Osteocyte (in vitro differentiated cells): Measurements from ENCODE around the gene GET3. TPM values are rescaled to one million over a fixed set of nuclear protein-coding genes. Genes with fewer than 3 reads are reported as not detected.

Experiments
- DNase-seq: peaks from one replicate; pipeline ENCODE4 v3.0.0; 2021; ENCODE audit warnings: mixed read lengths; ENCODE audit not compliant: unreplicated experiment; ENCODE audit errors: extremely low spot score
- H3K27ac Mint-ChIP-seq: one replicate; pipeline ENCODE4 v1.8.0; 2021; ENCODE audit warnings: mild to moderate bottlenecking, mixed read lengths; ENCODE audit not compliant: unreplicated experiment
- H3K27me3 Mint-ChIP-seq: one replicate; pipeline ENCODE4 v1.8.0; 2021; ENCODE audit warnings: mixed read lengths; ENCODE audit not compliant: unreplicated experiment
- H3K36me3 Mint-ChIP-seq: one replicate; pipeline ENCODE4 v1.8.0; 2021; ENCODE audit warnings: mixed read lengths; ENCODE audit not compliant: unreplicated experiment
- H3K4me1 Mint-ChIP-seq: one replicate; pipeline ENCODE4 v1.8.0; 2021; ENCODE audit warnings: mixed read lengths; ENCODE audit not compliant: unreplicated experiment
- H3K4me3 Mint-ChIP-seq: one replicate; pipeline ENCODE4 v1.8.0; 2021; ENCODE audit warnings: mild to moderate bottlenecking, moderate library complexity, mixed read lengths; ENCODE audit not compliant: unreplicated experiment
- H3K9me3 Mint-ChIP-seq: one replicate; pipeline ENCODE4 v1.8.0; 2021; ENCODE audit warnings: mixed read lengths; ENCODE audit not compliant: unreplicated experiment
- CTCF ChIP-seq: fragments of 200-600 bp; sonication (generic); IDR thresholded peaks from 2 replicates; pipeline ENCODE4 v1.5.0; 2021; ENCODE audit warnings: antibody characterized with exemption, mild to moderate bottlenecking, moderate library complexity
- total RNA-seq: library from RNA; stranded (reverse); gene quantifications from 2 replicates; pipeline ENCODE4 v1.2.1, GENCODE V29; 2021

The GET3 gene
- total RNA-seq, 1 donor from 2014 or later = 72.1 TPM

DNA sequence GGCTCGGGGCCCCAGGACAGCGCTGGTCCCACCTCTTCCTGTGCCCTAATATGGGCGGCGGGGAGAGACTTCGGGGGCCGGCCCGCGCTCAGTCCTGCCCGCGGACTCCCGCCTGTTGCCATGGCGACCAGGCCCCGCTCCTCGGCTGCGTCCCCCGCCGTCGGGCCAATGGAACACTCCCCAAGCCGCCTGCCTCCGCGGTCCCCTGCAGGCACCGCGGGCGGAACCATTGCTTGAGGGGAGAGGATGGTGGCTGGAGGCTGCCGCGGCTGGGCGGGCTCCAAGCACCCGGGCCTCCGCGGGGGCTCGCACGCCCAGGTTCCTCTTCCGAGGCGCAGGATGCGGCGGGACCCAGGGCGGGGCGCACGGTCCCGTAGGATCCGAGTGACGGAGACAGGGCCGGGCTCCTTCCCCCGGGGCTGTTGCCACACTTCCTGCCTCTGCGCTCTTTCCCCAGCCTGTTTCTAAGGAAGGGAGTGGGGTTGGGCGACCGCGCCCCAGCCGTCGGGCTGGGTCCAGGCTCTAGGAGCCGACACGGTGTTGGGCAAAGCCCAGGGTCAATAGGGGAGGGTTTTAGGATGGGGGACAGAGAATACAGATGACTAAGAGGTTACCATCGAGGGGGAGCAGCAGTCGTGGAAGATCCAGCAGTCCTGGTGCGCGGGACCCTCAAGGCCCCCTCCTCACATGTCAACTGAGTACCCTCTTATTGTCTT lies 52.8 kb downstream of the GET3 start:
- H3K27ac Mint-ChIP-seq = peak overlapping the region; percentile 98
- peak overlapping the region; percentile 96 for H3K4me3 Mint-ChIP-seq

DNA sequence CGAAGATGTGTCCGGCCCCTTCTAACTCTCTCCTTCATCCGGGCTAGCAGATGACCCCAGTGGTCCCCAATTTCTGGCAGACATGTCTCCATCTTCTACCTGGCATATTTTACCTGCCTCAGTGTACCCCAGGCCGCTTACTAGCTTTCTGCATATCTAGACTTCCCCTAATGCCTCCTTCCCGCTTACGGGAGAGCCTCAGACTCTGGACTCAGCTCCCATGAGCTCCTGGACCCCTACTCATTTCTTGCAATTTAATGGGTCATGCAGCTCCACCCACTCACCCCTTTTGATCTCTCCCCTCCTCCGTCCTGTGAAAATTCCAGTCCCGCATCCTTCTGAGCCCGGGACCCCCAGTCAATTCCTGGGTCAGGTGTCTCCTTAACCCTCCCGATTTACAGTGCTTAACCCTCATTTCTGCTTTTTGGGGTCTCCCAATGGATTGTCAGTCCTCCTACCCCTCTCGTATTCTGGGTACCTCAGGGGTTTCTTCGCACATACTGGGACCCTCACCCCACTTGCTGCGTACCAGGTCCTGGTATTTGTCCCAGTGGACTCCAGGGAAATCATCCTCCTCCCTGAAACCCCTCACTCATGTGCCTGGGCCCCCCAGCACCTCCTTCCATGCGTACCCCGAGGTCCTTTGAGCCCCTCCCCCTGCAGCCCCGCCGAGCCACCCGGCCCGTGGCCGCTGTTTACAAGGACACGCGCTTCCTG lies 53.5 kb downstream of the GET3 start:
- Mint-ChIP-seq H3K9me3 (no peaks in the 10 kb centered on the region), H3K4me1 (peaks cover 46% of the 10 kb centered on the region), H3K4me3 (peak overlapping the region; percentile 96), H3K27ac (peak overlapping the region; percentile 98), H3K27me3 (no peaks in the 10 kb centered on the region), H3K36me3 (peaks cover 2% of the 10 kb centered on the region)
- TF ChIP-seq CTCF = no peak
- no peak for DNase-seq

More for the DNA sequence above, 52.8 kb downstream of the GET3 start:
- no peaks in the 10 kb centered on the region for H3K27me3 Mint-ChIP-seq
- H3K9me3 Mint-ChIP-seq = no peaks in the 10 kb centered on the region
- no peak for TF ChIP-seq CTCF
- peak; percentile 99 for DNase-seq
- H3K36me3 Mint-ChIP-seq = peaks cover 2% of the 10 kb centered on the region
- H3K4me1 Mint-ChIP-seq = peaks cover 43% of the 10 kb centered on the region

GRCh38 chr19:12791345-12792050 lies 54.2 kb downstream of the GET3 start, which contains the start of gene JUNB:
Gene JUNB (plus strand): TSS chr19:12791486. CDS start chr19:12791772, 286 bp downstream.
- peaks cover 53% of the 10 kb centered on the region for H3K4me1 Mint-ChIP-seq

DNA sequence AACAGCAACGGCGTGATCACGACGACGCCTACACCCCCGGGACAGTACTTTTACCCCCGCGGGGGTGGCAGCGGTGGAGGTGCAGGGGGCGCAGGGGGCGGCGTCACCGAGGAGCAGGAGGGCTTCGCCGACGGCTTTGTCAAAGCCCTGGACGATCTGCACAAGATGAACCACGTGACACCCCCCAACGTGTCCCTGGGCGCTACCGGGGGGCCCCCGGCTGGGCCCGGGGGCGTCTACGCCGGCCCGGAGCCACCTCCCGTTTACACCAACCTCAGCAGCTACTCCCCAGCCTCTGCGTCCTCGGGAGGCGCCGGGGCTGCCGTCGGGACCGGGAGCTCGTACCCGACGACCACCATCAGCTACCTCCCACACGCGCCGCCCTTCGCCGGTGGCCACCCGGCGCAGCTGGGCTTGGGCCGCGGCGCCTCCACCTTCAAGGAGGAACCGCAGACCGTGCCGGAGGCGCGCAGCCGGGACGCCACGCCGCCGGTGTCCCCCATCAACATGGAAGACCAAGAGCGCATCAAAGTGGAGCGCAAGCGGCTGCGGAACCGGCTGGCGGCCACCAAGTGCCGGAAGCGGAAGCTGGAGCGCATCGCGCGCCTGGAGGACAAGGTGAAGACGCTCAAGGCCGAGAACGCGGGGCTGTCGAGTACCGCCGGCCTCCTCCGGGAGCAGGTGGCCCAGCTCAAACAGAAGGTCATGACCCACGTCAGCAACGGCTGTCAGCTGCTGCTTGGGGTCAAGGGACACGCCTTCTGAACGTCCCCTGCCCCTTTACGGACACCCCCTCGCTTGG lies 55.0 kb downstream of the GET3 start:
- DNase-seq = no peak
- no peaks in the 10 kb centered on the region for H3K27me3 Mint-ChIP-seq
- H3K4me1 Mint-ChIP-seq = peaks cover 46% of the 10 kb centered on the region
- no peak for TF ChIP-seq CTCF
- H3K9me3 Mint-ChIP-seq = no peaks in the 10 kb centered on the region
- H3K27ac Mint-ChIP-seq = peak overlapping the region; percentile 98
- H3K4me3 Mint-ChIP-seq = peak overlapping the region; percentile 96
- H3K36me3 Mint-ChIP-seq = peaks cover 2% of the 10 kb centered on the region

More at GRCh38 chr19:12791345-12792050, 54.2 kb downstream of the GET3 start, which contains the start of gene JUNB:
- peak; percentile 99 for DNase-seq
- peak within 1 kb of the TSS; percentile 96 for H3K4me3 Mint-ChIP-seq
- peak; percentile 28 for TF ChIP-seq CTCF
- H3K27ac Mint-ChIP-seq = peak within 1 kb of the TSS; percentile 98
- H3K36me3 Mint-ChIP-seq = peaks cover 2% of the 10 kb centered on the region
- no peaks in the 10 kb centered on the region for H3K9me3 Mint-ChIP-seq
- no peaks in the 10 kb centered on the region for H3K27me3 Mint-ChIP-seq
